ENCODE measurements around the gene DCN.

Gene DCN

DNA sequence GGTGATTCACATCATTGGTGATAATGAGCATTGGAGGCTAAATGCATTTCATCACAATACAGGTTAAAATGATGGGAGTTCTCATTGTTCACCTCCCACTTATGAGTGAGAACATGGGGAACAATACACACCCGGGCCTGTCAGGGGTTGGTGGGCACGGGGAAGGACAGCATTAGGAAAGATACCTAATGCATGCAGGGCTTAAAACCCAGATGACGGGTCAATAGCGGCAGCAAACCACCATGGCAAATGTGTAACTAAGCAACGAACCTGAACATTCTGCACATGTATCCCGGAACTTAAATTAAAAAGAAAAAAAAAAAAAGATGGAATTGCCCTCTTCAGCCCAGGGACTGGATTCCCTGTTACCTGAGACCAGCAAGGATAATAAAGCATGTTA is 69.0 kb downstream of the DCN start:
- Histone ChIP-seq H3K27me3 (ENCODE audit: insufficient read depth, poor library complexity, severe bottlenecking) (no peaks in the 10 kb centered on the region), H3K9me3 (ENCODE audit: severe bottlenecking) (no peaks in the 10 kb centered on the region), H3K27ac (ENCODE audit: poor library complexity, severe bottlenecking) (no peak overlapping the region), H3K4me1 (ENCODE audit: insufficient read depth, poor library complexity, severe bottlenecking) (no peaks in the 10 kb centered on the region), H3K36me3 (ENCODE audit: low read depth) (no peaks in the 10 kb centered on the region), H3K4me3 (ENCODE audit: severe bottlenecking) (no peak overlapping the region)
- TF ChIP-seq, protein P1, sequence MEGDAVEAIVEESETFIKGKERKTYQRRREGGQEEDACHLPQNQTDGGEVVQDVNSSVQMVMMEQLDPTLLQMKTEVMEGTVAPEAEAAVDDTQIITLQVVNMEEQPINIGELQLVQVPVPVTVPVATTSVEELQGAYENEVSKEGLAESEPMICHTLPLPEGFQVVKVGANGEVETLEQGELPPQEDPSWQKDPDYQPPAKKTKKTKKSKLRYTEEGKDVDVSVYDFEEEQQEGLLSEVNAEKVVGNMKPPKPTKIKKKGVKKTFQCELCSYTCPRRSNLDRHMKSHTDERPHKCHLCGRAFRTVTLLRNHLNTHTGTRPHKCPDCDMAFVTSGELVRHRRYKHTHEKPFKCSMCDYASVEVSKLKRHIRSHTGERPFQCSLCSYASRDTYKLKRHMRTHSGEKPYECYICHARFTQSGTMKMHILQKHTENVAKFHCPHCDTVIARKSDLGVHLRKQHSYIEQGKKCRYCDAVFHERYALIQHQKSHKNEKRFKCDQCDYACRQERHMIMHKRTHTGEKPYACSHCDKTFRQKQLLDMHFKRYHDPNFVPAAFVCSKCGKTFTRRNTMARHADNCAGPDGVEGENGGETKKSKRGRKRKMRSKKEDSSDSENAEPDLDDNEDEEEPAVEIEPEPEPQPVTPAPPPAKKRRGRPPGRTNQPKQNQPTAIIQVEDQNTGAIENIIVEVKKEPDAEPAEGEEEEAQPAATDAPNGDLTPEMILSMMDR (IDR thresholded peaks at IDR 0.05; ENCODE audit: poor library complexity, severe bottlenecking), result no peak
- ATAC-seq (ENCODE audit: low read depth) (no peak), DNase-seq (ENCODE audit: low spot score) (no peak)

DNA sequence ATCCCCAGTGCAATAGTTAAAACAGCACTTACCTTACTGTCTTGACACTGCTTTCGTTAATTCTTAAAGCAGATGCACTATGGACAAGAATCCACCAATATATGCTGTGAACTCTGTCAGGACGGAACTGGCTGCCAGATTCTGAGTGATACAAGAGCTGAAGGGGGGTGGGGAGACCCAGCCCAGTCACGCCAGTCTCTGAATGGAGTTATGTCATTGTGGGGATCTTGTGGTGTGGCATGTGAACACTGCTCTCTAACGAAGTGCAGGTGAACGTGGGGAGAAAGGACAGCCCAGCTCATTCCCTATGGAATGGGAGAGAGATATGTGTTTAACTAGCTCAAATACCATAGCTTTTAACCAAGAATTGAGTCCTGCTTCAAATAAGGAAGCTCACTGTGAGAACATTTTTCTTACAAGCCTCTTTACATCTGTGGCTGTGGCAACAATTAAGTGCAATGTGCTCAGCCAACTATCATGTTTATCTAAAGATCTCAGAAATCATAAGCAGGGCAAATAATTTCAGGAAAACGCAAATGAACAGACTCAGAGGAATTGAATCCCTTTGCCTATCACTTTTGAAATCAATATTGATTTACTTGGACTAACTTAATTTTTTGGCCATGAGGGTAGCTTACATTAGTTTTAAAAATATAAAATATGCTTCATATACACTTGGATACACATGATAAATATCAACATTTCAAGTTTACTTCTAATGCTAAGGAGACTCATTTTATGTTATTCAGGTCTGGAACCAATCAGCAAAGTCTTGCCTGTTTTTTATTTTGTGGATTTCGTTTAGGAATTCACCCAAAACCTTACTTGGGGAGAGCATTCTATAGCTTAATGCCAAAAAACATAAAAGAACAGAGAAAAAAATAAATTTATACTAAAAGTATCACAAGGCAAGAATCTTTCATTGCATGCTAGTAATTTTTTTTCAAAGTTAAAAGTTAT is 71.0 kb downstream of the DCN start, which contains the start of gene LUM:
LUM (minus strand) TSS at position 129 of the 960 bp plus-strand sequence. CDS start 2,515 bp downstream, outside the sequence.
- no peak for ATAC-seq (ENCODE audit: low read depth)
- Histone ChIP-seq H3K36me3 (ENCODE audit: low read depth) (no peaks in the 10 kb centered on the region), H3K4me3 (ENCODE audit: severe bottlenecking) (no peak within 1 kb of the TSS), H3K9me3 (ENCODE audit: severe bottlenecking) (no peaks in the 10 kb centered on the region), H3K4me1 (ENCODE audit: insufficient read depth, poor library complexity, severe bottlenecking) (no peaks in the 10 kb centered on the region), H3K27me3 (ENCODE audit: insufficient read depth, poor library complexity, severe bottlenecking) (no peaks in the 10 kb centered on the region), H3K27ac (ENCODE audit: poor library complexity, severe bottlenecking) (no peak within 1 kb of the TSS)
- TF ChIP-seq, protein P1 (IDR thresholded peaks at IDR 0.05; ENCODE audit: poor library complexity, severe bottlenecking), result no peak
- no peak for DNase-seq (ENCODE audit: low spot score)

DNA sequence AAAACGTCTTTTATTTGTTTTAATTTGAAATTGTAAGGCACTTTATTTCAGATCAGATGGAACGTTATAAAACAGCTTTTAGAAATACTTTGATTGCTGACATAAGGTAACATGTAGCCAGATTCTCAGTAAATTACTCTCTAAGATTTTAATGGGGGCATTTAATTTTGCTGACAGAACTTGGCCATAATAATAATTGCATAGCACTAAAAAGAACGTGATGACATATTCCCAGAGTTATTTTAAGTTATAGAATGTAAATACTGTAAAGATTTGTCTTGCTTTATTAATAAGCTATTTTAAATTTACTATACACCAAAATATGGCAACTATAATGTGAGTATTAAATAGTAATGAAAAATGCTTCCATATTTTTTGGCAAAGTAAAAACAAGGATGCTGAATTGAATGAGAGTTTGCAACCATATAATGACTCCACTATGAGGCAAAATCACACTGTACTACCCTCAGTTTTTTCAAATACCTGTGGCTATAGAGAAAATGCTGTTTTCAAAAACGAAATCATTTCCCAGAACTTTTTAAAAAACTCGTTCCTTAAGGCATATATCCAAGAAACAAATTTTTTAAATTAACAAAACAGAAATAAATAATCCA is 72.2 kb downstream of the DCN start:
- Histone ChIP-seq H3K27me3 (ENCODE audit: insufficient read depth, poor library complexity, severe bottlenecking) (no peaks in the 10 kb centered on the region), H3K9me3 (ENCODE audit: severe bottlenecking) (no peaks in the 10 kb centered on the region), H3K4me3 (ENCODE audit: severe bottlenecking) (no peak overlapping the region), H3K27ac (ENCODE audit: poor library complexity, severe bottlenecking) (no peak overlapping the region), H3K4me1 (ENCODE audit: insufficient read depth, poor library complexity, severe bottlenecking) (no peaks in the 10 kb centered on the region), H3K36me3 (ENCODE audit: low read depth) (no peaks in the 10 kb centered on the region)
- DNase-seq (ENCODE audit: low spot score) (no peak), ATAC-seq (ENCODE audit: low read depth) (no peak)
- TF ChIP-seq, protein P1 (IDR thresholded peaks at IDR 0.05; ENCODE audit: poor library complexity, severe bottlenecking), result no peak

DNA sequence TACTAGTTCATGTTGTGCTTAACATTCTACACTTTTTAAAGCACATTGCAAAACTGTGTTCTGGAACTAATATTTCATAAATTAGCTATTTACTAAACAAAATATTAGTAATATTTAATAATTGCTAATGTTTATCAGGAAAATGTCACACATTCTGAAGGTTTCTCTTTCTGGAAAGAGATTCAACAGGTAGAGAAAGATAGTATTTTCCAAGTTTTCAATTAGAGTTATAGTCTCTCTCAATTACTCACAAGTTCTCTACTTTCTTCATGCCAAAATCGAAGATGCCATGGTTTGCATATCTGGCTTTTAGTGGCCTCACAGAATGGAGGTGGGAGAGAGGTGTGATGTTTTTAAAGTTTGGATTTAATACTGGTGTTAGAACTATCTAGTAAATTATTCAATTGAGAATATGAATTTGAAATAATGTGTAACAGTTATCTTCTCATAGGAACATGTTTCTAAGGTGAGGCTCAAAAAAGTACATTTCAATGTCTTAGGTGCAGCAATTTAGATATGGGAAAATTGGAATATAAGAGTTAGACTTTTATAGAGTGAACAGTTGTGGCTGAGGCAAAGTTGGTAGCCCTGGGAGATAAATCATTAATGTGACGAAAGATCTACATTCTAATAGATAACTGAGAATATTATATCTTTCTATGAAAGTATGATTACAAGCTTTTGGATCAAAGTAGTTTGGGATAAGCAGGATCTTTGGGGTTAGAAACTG is 72.9 kb downstream of the DCN start:
- DNase-seq (ENCODE audit: low spot score) (no peak), ATAC-seq (ENCODE audit: low read depth) (no peak)
- Histone ChIP-seq H3K27ac (ENCODE audit: poor library complexity, severe bottlenecking) (no peak overlapping the region), H3K36me3 (ENCODE audit: low read depth) (no peaks in the 10 kb centered on the region), H3K27me3 (ENCODE audit: insufficient read depth, poor library complexity, severe bottlenecking) (no peaks in the 10 kb centered on the region), H3K4me1 (ENCODE audit: insufficient read depth, poor library complexity, severe bottlenecking) (no peaks in the 10 kb centered on the region), H3K9me3 (ENCODE audit: severe bottlenecking) (no peaks in the 10 kb centered on the region), H3K4me3 (ENCODE audit: severe bottlenecking) (no peak overlapping the region)
- TF ChIP-seq, protein P1 (IDR thresholded peaks at IDR 0.05; ENCODE audit: poor library complexity, severe bottlenecking), result no peak

Data from RWPE2 (cell line).